Measurements from ENCODE around the gene CHST7.

DNA sequence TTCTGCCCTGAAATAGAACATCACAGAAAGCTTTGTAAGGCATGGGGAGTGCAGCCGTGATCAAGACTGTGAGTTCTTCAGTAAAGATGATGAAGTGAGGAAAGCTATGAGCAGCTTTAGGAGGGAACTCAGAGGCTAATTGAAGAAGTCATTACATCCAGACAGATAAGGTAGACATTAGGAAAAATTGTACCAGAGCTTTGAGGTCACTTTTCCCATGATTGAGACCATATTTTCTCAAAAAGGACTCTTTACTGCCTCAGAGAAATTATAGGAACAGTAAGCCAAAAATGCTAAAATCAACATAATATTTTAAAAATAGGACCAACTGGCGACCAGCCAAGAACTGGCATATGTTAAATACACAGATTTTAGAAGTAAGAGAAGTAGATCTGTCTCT is 11.2 kb downstream of the CHST7 start:
- TF ChIP-seq, protein P1, sequence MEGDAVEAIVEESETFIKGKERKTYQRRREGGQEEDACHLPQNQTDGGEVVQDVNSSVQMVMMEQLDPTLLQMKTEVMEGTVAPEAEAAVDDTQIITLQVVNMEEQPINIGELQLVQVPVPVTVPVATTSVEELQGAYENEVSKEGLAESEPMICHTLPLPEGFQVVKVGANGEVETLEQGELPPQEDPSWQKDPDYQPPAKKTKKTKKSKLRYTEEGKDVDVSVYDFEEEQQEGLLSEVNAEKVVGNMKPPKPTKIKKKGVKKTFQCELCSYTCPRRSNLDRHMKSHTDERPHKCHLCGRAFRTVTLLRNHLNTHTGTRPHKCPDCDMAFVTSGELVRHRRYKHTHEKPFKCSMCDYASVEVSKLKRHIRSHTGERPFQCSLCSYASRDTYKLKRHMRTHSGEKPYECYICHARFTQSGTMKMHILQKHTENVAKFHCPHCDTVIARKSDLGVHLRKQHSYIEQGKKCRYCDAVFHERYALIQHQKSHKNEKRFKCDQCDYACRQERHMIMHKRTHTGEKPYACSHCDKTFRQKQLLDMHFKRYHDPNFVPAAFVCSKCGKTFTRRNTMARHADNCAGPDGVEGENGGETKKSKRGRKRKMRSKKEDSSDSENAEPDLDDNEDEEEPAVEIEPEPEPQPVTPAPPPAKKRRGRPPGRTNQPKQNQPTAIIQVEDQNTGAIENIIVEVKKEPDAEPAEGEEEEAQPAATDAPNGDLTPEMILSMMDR (IDR thresholded peaks at IDR 0.05; ENCODE audit: poor library complexity): no peak
- no peak for TF ChIP-seq EZH2phosphoT487 (IDR thresholded peaks at IDR 0.05; ENCODE audit: low read depth, severe bottlenecking, unreplicated experiment)

All from hepatocyte (in vitro differentiated cells).